Activated CD8-positive, alpha-beta T cell treated with anti-CD3 and anti-CD28 coated beads, Interleukin-2, amount 10 ng/mL, durations not matched to agents 7 days and 5 days (primary cell): ENCODE results near the gene PIGBOS1. TPM values are rescaled to one million over a fixed set of nuclear protein-coding genes. Genes with fewer than 3 reads are reported as not detected.
A peak's percentile ranks its signal among the peaks of the same experiment; 100 is the strongest.

Source experiments
- ATAC-seq: fragments of 150-1000 bp; cut with Tn5 transposase; one replicate; pipeline ENCODE4 v1.10.0; 2021; ENCODE audit warnings: moderate library complexity
- CTCF ChIA-PET: fragments of 350-600 bp; sonication (Branson Sonifier 250); formaldehyde crosslinking; loops from one replicate; lab custom pipeline; 2021; ENCODE audit warnings: antibody characterized with exemption; lab: Charles Lee
- POLR2A ChIA-PET: fragments of 350-600 bp; sonication (Branson Sonifier 250); formaldehyde crosslinking; loops from one replicate; lab custom pipeline; 2021; ENCODE audit warnings: antibody characterized with exemption; lab: Charles Lee
- DNase-seq: peaks from one replicate; pipeline ENCODE4 v3.0.0-alpha.2; 2020
- H3K27ac Mint-ChIP-seq: one replicate; pipeline ENCODE4 v1.8.0; 2021; ENCODE audit warnings: mild to moderate bottlenecking, mixed read lengths
- H3K27me3 Mint-ChIP-seq: one replicate; pipeline ENCODE4 v1.8.0; 2021; ENCODE audit warnings: low read depth, mixed read lengths
- H3K36me3 Mint-ChIP-seq: one replicate; pipeline ENCODE4 v1.8.0; 2021; ENCODE audit warnings: low read depth, mixed read lengths
- H3K4me1 Mint-ChIP-seq: one replicate; pipeline ENCODE4 v1.8.0; 2021; ENCODE audit warnings: low read depth, mixed read lengths
- H3K4me3 Mint-ChIP-seq: one replicate; pipeline ENCODE4 v1.8.0; 2021; ENCODE audit warnings: mild to moderate bottlenecking, mixed read lengths
- H3K9me3 Mint-ChIP-seq: one replicate; pipeline ENCODE4 v1.8.0; 2022; ENCODE audit warnings: mixed read lengths; ENCODE audit not compliant: insufficient read depth
- total RNA-seq, 2 experiments: library from RNA; stranded (reverse); gene quantifications; one replicate each; pipeline ENCODE4 v1.2.3, GENCODE V29; 2021

The PIGBOS1 gene
- 10 to 100 TPM in 1 of 2 experiments, 1 to 10 TPM in 1; 8.9 to 12.2 TPM for total RNA-seq

GRCh38 chr15:55318588-55319494 is at the start of gene PIGBOS1, which contains the start of gene PIGB:
PIGBOS1 (minus strand) TSS chr15:55319123; CDS start chr15:55317792, 1,331 bp downstream.
PIGB (plus strand) TSS chr15:55319222; CDS start chr15:55319251, 29 bp downstream.
- Mint-ChIP-seq H3K4me1 (peaks cover 55% of the 10 kb centered on the region), H3K9me3 (no peaks in the 10 kb centered on the region), H3K4me3 (peak within 1 kb of the TSS; percentile 98), H3K27ac (peak within 1 kb of the TSS; percentile 100), H3K27me3 (no peaks in the 10 kb centered on the region), H3K36me3 (peaks cover 42% of the 10 kb centered on the region)
- CTCF ChIA-PET = interaction anchor here (0.8 to 2.1 kb wide), 9 partner anchors 13 to 122 kb away, joined by 3 to 10 read pairs (median 6); partner anchors contain the start of genes CCPG1, PIERCE2 and RSL24D1
- ATAC-seq (peak; percentile 94), DNase-seq (peak; percentile 87)
- POLR2A ChIA-PET = interaction anchor here (0.7 to 1.8 kb wide), 15 partner anchors 9 to 139 kb away, joined by 3 to 17 read pairs (median 4); partner anchors contain the start of genes CCPG1, PIERCE2 and RSL24D1

GRCh38 chr15:55366981-55367380 is 48.1 kb upstream of the PIGBOS1 start:
- no peaks in the 10 kb centered on the region for H3K36me3 Mint-ChIP-seq

GRCh38 chr15:55362641-55363040 is 43.7 kb upstream of the PIGBOS1 start:
- no peak overlapping the region for H3K4me3 Mint-ChIP-seq
- no peak overlapping the region for H3K27ac Mint-ChIP-seq
- H3K36me3 Mint-ChIP-seq = peaks cover 3% of the 10 kb centered on the region
- H3K4me1 Mint-ChIP-seq = no peaks in the 10 kb centered on the region
- CTCF ChIA-PET = no interaction called here
- H3K27me3 Mint-ChIP-seq = no peaks in the 10 kb centered on the region
- POLR2A ChIA-PET = no interaction called here
- ATAC-seq (no peak), DNase-seq (no peak)
- no peaks in the 10 kb centered on the region for H3K9me3 Mint-ChIP-seq

More at GRCh38 chr15:55366981-55367380, 48.1 kb upstream of the PIGBOS1 start:
- Mint-ChIP-seq H3K9me3 (no peaks in the 10 kb centered on the region), H3K27ac (no peak overlapping the region), H3K4me3 (no peak overlapping the region), H3K4me1 (no peaks in the 10 kb centered on the region), H3K27me3 (no peaks in the 10 kb centered on the region)
- ChIA-PET CTCF (no interaction called here), POLR2A (interaction anchor here (0.7 kb wide), 1 partner anchor 10 kb away, joined by 3 read pairs; no protein-coding TSS in a partner anchor)
- ATAC-seq = no peak
- DNase-seq = no peak

- ATAC-seq = no peak
- Mint-ChIP-seq H3K27ac (no peak overlapping the region), H3K9me3 (no peaks in the 10 kb centered on the region), H3K27me3 (no peaks in the 10 kb centered on the region), H3K36me3 (peaks cover 13% of the 10 kb centered on the region), H3K4me3 (no peak overlapping the region), H3K4me1 (no peaks in the 10 kb centered on the region)
- ChIA-PET CTCF (interaction anchor here (1.9 kb wide), 1 partner anchor 78 kb away, joined by 9 read pairs; no protein-coding TSS in a partner anchor), POLR2A (no interaction called here)
- no peak for DNase-seq
Observed at GRCh38 chr15:55361048-55361447, 42.1 kb upstream of the PIGBOS1 start.

- peaks cover 17% of the 10 kb centered on the region for H3K36me3 Mint-ChIP-seq
- ChIA-PET POLR2A (no interaction called here), CTCF (interaction anchor here (0.8 to 1.9 kb wide), 2 partner anchors 13 to 79 kb away, joined by 3 to 9 read pairs; no protein-coding TSS in a partner anchor)
- no peaks in the 10 kb centered on the region for H3K9me3 Mint-ChIP-seq
- H3K4me3 Mint-ChIP-seq = no peak overlapping the region
- DNase-seq (no peak), ATAC-seq (no peak)
- H3K4me1 Mint-ChIP-seq = no peaks in the 10 kb centered on the region
- H3K27me3 Mint-ChIP-seq = no peaks in the 10 kb centered on the region
- H3K27ac Mint-ChIP-seq = no peak overlapping the region
Observed at GRCh38 chr15:55360256-55360655, 41.3 kb upstream of the PIGBOS1 start.

- H3K4me3 Mint-ChIP-seq = no peak overlapping the region
- ChIA-PET CTCF (interaction anchor here (1.1 kb wide), 1 partner anchor 81 kb away, joined by 3 read pairs; no protein-coding TSS in a partner anchor), POLR2A (no interaction called here)
- no peaks in the 10 kb centered on the region for H3K4me1 Mint-ChIP-seq
- no peaks in the 10 kb centered on the region for H3K27me3 Mint-ChIP-seq
- no peak overlapping the region for H3K27ac Mint-ChIP-seq
- H3K9me3 Mint-ChIP-seq = no peaks in the 10 kb centered on the region
- peaks cover 18% of the 10 kb centered on the region for H3K36me3 Mint-ChIP-seq
- DNase-seq (no peak), ATAC-seq (no peak)
Observed at GRCh38 chr15:55358471-55358870, 39.5 kb upstream of the PIGBOS1 start.

- ChIA-PET POLR2A (no interaction called here), CTCF (interaction anchor here (1.1 kb wide), 1 partner anchor 82 kb away, joined by 3 read pairs; no protein-coding TSS in a partner anchor)
- no peak overlapping the region for H3K4me3 Mint-ChIP-seq
- H3K27me3 Mint-ChIP-seq = no peaks in the 10 kb centered on the region
- H3K36me3 Mint-ChIP-seq = peaks cover 18% of the 10 kb centered on the region
- no peak overlapping the region for H3K27ac Mint-ChIP-seq
- H3K4me1 Mint-ChIP-seq = no peaks in the 10 kb centered on the region
- DNase-seq (no peak), ATAC-seq (no peak)
- no peaks in the 10 kb centered on the region for H3K9me3 Mint-ChIP-seq
Observed at GRCh38 chr15:55357774-55358173, 38.9 kb upstream of the PIGBOS1 start.

- ChIA-PET POLR2A (interaction anchor here (0.5 kb wide), 1 partner anchor 10 kb away, joined by 3 read pairs; no protein-coding TSS in a partner anchor), CTCF (no interaction called here)
- Mint-ChIP-seq H3K27me3 (no peaks in the 10 kb centered on the region), H3K4me1 (no peaks in the 10 kb centered on the region), H3K36me3 (peaks cover 18% of the 10 kb centered on the region), H3K4me3 (no peak overlapping the region), H3K27ac (no peak overlapping the region), H3K9me3 (no peaks in the 10 kb centered on the region)
- DNase-seq = no peak
- no peak for ATAC-seq
Observed at GRCh38 chr15:55356985-55357585, 38.2 kb upstream of the PIGBOS1 start.

GRCh38 chr15:55353025-55353424 is 34.1 kb upstream of the PIGBOS1 start:
- no peaks in the 10 kb centered on the region for H3K27me3 Mint-ChIP-seq
- ChIA-PET CTCF (interaction anchor here (2.2 kb wide), 1 partner anchor 86 kb away, joined by 4 read pairs; no protein-coding TSS in a partner anchor), POLR2A (no interaction called here)
- H3K27ac Mint-ChIP-seq = no peak overlapping the region
- no peaks in the 10 kb centered on the region for H3K9me3 Mint-ChIP-seq
- peaks cover 34% of the 10 kb centered on the region for H3K36me3 Mint-ChIP-seq
- H3K4me1 Mint-ChIP-seq = no peaks in the 10 kb centered on the region
- no peak overlapping the region for H3K4me3 Mint-ChIP-seq
- ATAC-seq (no peak), DNase-seq (no peak)

GRCh38 chr15:55349282-55349681 is 30.4 kb upstream of the PIGBOS1 start:
- Mint-ChIP-seq H3K36me3 (peaks cover 32% of the 10 kb centered on the region), H3K4me1 (no peaks in the 10 kb centered on the region), H3K9me3 (no peaks in the 10 kb centered on the region), H3K27me3 (no peaks in the 10 kb centered on the region), H3K27ac (no peak overlapping the region), H3K4me3 (no peak overlapping the region)
- no peak for ATAC-seq
- CTCF ChIA-PET = no interaction called here
- POLR2A ChIA-PET = no interaction called here
- no peak for DNase-seq

- ChIA-PET POLR2A (no interaction called here), CTCF (no interaction called here)
- no peak for ATAC-seq
- Mint-ChIP-seq H3K4me1 (no peaks in the 10 kb centered on the region), H3K9me3 (no peaks in the 10 kb centered on the region), H3K27ac (no peak overlapping the region), H3K4me3 (no peak overlapping the region), H3K36me3 (peaks cover 34% of the 10 kb centered on the region), H3K27me3 (no peaks in the 10 kb centered on the region)
- no peak for DNase-seq
Observed at GRCh38 chr15:55348281-55348778, 29.4 kb upstream of the PIGBOS1 start.
